ENCODE data around the gene RPA3.
A peak's percentile ranks its signal among the peaks of the same experiment; 100 is the strongest.

Gene RPA3

GRCh38 chr7:7718492-7718891, at the start of gene RPA3:
TSS of gene RPA3 (minus strand) at chr7:7718607. CDS start at chr7:7640418, 78,189 bp downstream.
- no peak for DNase-seq (ENCODE audit: low read depth)
- no peak for TF ChIP-seq CTCF (IDR thresholded peaks at IDR 0.05; ENCODE audit: low read depth, low read length, missing control alignments)
- no peak within 1 kb of the TSS for H3K4me3 ChIP-seq (ENCODE audit: low read depth, low read length)

DNA sequence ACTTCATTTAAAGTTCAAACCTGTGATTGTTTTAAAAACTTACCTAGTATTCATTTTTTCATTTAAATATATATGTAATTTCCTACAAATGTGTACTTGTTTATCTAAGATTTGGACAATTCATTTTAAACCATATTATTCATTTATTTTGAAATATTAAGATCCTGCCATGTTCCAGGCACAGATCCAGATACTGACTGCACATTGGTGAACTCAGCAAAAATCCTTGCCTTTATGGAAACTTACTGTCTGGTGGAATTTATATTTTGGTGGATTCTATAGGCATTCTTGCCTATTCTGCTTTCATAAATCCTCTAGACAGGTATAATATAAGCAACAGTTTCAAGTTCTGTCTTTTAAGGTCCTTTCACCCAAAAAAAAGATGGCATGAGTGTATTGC, 48.3 kb upstream of the RPA3 start:
- H3K4me3 ChIP-seq (ENCODE audit: low read depth, low read length): no peak overlapping the region
- TF ChIP-seq CTCF (IDR thresholded peaks at IDR 0.05; ENCODE audit: low read depth, low read length, missing control alignments): no peak
- DNase-seq (ENCODE audit: low read depth): no peak

- H3K4me3 ChIP-seq (ENCODE audit: low read depth, low read length): no peak overlapping the region
- no peak for TF ChIP-seq CTCF (IDR thresholded peaks at IDR 0.05; ENCODE audit: low read depth, low read length, missing control alignments)
- DNase-seq (ENCODE audit: low read depth): no peak
These were observed 47.0 kb upstream of the RPA3 start for GRCh38 chr7:7765422-7765821.

DNA sequence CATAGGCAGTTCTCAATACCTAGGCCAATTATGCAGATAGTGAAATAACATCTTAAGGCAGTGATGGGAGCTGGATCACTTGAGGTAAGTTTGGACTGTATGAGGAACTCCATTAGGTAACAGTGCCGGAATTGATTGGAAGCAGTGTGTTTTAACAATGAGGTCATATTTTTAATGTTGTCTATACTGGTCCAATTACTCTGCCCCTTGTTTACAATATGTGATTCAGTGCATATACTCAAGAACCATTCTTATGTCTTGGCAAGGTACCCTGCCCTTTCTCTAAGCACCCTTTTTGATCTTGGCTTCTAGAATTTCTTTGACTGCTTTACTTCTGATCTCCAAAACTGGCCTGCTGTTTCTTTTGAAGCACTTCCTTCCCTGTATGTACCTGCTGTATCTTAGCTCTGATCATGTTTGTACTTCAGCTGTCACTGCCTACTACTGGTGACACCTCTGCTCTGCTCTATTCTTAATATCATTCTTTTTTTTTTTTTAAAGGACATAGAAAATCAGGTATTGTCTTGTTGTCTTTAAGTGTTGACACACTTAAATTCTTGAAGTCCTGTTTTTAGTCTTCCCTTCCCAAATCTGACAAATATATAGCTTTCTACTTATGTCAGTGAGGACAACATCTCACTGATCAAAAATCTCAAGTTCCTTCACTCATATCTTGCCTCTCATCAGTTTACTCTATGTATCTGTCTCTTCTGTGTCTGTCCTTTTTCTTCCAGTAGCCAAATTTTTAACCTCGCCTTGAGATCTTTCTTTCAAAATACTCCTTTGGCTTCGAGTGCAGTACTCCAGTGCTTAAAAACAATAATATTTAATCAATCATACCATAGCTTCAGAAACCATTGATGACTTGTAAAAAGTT, 46.4 kb upstream of the RPA3 start:
- H3K4me3 ChIP-seq (ENCODE audit: low read depth, low read length): no peak overlapping the region
- DNase-seq (ENCODE audit: low read depth): no peak
- peak; percentile 26 for TF ChIP-seq CTCF (IDR thresholded peaks at IDR 0.05; ENCODE audit: low read depth, low read length, missing control alignments)

DNA sequence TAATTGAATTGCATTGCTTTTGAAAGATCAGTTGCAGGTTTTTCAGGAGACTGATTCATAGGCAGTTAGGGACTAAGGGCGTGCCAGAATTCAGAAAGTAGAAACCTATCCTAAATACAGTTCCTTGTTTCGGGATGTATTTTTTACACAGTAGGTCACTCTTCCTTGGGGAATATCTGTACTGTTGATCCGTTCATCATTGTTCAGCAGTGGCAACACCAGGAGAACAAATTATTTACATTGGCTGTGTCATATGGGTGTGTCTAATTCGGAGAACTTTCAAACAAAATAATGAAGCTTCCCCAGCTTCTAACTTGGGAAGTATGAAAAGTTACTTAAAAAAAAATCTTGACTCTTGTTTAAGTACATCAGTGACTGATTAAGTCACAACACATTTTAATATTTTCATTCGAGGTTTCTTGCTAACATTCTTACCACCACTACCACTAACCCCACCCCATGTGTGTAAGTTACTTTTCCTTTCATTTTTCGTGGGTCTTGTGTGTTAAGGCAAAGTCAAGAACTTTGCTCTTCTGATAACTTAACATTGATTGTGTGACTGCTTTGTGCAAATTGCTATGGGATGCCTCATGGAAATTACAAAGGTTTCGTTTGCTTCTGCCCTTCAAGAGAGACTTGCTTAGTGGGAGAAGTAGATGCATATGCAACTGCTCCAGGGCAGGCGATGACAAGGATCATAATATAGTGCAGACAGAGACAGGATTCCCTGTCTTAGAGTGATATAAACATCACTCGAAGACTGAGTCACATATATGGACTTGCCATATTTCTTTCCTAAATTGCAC, 43.8 kb upstream of the RPA3 start:
- TF ChIP-seq CTCF (IDR thresholded peaks at IDR 0.05; ENCODE audit: low read depth, low read length, missing control alignments): no peak
- DNase-seq (ENCODE audit: low read depth): no peak
- H3K4me3 ChIP-seq (ENCODE audit: low read depth, low read length): peak overlapping the region; percentile 50

DNA sequence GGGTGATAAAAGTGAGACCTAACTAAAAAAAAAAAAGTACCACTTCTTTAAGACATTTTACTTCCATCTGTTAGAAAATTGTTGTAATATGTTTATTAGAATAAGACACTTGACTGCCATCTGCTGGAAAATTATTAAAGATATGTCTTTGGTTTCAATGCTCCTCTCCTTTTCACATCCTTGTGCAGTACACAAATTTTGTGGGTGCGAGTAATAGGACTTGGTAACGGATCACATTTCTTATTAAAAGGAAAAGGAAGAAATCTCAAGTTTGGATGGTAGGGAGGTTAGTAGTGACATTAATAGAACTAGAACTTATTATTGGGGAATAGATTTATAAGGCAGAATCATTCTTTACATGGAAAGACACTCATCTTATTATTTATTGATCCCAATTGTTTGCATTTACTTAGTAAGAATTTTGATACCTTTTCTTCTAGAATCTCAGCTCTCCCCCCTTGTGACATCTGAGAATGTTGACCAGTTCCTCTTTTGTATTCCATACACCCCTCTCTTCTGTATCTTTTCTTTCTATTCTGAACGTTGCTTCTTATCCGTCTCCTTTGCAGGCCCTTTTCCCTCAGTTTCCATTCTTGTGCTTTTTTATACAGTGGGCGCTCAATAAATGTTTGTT, 43.0 kb upstream of the RPA3 start:
- no peak for TF ChIP-seq CTCF (IDR thresholded peaks at IDR 0.05; ENCODE audit: low read depth, low read length, missing control alignments)
- peak overlapping the region; percentile 50 for H3K4me3 ChIP-seq (ENCODE audit: low read depth, low read length)
- DNase-seq (ENCODE audit: low read depth): no peak

Data from GM12864 (cell line).